K562 (cell line): ENCODE results near the gene RHNO1. TPM values are rescaled to one million over a fixed set of nuclear protein-coding genes. Genes with fewer than 3 reads are reported as not detected.

Experiments
- ATAC-seq: fragments of 200-7000 bp; cut with Tn5 transposase; 3 replicates; pipeline ENCODE4 v1.9.1; 2020; ENCODE audit warnings: moderate library complexity
- BruUV-seq: library from RNA; stranded (reverse); fragments of 400-500 nt; replicated peaks from 2 replicates; lab custom pipeline; 2021; lab: Mats Ljungman, UMichigan
- CTCF ChIA-PET: fragments of 300-600 bp; formaldehyde crosslinking; extraction: SDS; loops from one replicate; lab custom pipeline; 2021; ENCODE audit warnings: low intra/inter-chr PET ratio; lab: Yijun Ruan, JAX
- POLR2A ChIA-PET: fragments of 300-600, 350-650 bp; sonication (Branson Sonifier 250); formaldehyde crosslinking; extraction: SDS; loops from one replicate; lab custom pipeline; 2021; ENCODE audit warnings: antibody characterized with exemption, inconsistent platforms; lab: Yijun Ruan, JAX
- DNase-seq, 4 experiments: peaks; one replicate each; pipeline versions ENCODE4 v3.0.0 to v3.0.0-alpha.2; 2011 to 2018; ENCODE audit warnings: low spot score in 3 of 4, mixed read lengths in 3 of 4; ENCODE audit errors: extremely low read depth in 1 of 4
- FAIRE-seq: peaks from 2 replicates; lab custom pipeline; 2011; peaks lifted over from hg19 to GRCh38; lab: Jason Lieb, UNC
- H2AFZ ChIP-seq: 2 replicates; pipeline ENCODE4 v1.6.0; 2011; ENCODE audit warnings: low read depth, low read length, control low read depth, inconsistent platforms
- H3K27ac ChIP-seq: fragments of 200-600 bp; 3 replicates; pipeline ENCODE4 v1.8.0; 2011; ENCODE audit warnings: low read depth, mild to moderate bottlenecking, control low read depth, inconsistent platforms, low read length, moderate library complexity, mixed read lengths; ENCODE audit errors: extremely low read depth
- H3K27me3 ChIP-seq, 2 experiments: fragments of 300-600 bp in 1 of 2; 2 replicates in 1 of 2; 3 replicates in 1 of 2; pipeline versions ENCODE4 v1.6.0 to v1.8.0; 2011; ENCODE audit warnings: inconsistent platforms in 2 of 2, low read length in 2 of 2, mild to moderate bottlenecking in 1 of 2, mixed read lengths in 1 of 2, moderate library complexity in 1 of 2; ENCODE audit not compliant: control insufficient read depth in 2 of 2, insufficient read depth in 2 of 2
- H3K36me3 ChIP-seq: fragments of 300-600 bp; 3 replicates; pipeline ENCODE4 v1.8.0; 2011; ENCODE audit warnings: mild to moderate bottlenecking, low read length, inconsistent platforms; ENCODE audit not compliant: control insufficient read depth, insufficient read depth
- H3K4me1 ChIP-seq, 2 experiments: fragments of 200-600 bp in 1 of 2; replicated peaks in 1 of 2; 2 replicates in 1 of 2; 3 replicates in 1 of 2; pipeline versions ENCODE4 v1.5.1 to v1.8.0; 2011; ENCODE audit warnings: inconsistent platforms in 2 of 2, low read length in 2 of 2, mild to moderate bottlenecking in 1 of 2, mixed read lengths in 1 of 2, moderate library complexity in 1 of 2; ENCODE audit not compliant: control insufficient read depth in 2 of 2, insufficient read depth in 2 of 2
- H3K4me2 ChIP-seq: 2 replicates; pipeline ENCODE4 v1.6.1; 2011; ENCODE audit warnings: low read length, control low read depth, inconsistent platforms, mixed read lengths; ENCODE audit not compliant: insufficient read depth
- H3K4me3 ChIP-seq: fragments of 200-600 bp; sonication (generic), shearing (Covaris generic); 2 replicates; pipeline ENCODE4 v1.5.1; 2016; ENCODE audit warnings: control low read depth, inconsistent platforms
- H3K79me2 ChIP-seq: fragments of 200-600 bp; 3 replicates; pipeline ENCODE4 v1.8.0; 2011; ENCODE audit warnings: low read length, inconsistent platforms; ENCODE audit not compliant: control insufficient read depth, insufficient read depth
- H3K9ac ChIP-seq, 2 experiments: 2 replicates each; pipeline versions ENCODE4 v1.6.0 to v1.6.1; 2011; ENCODE audit warnings: low read depth in 2 of 2, low read length in 2 of 2, control low read depth in 1 of 2, inconsistent platforms in 1 of 2, mild to moderate bottlenecking in 1 of 2, mixed read lengths in 1 of 2; ENCODE audit not compliant: insufficient read depth in 1 of 2
- H3K9me1 ChIP-seq: one replicate; pipeline ENCODE4 v1.6.0; 2011; ENCODE audit warnings: inconsistent platforms, mild to moderate bottlenecking, low read length, moderate library complexity; ENCODE audit not compliant: control insufficient read depth, insufficient read depth
- H3K9me3 ChIP-seq: replicated peaks from 2 replicates; pipeline ENCODE4 v1.5.1; 2011; ENCODE audit warnings: low read depth, low read length, inconsistent platforms; ENCODE audit not compliant: control insufficient read depth, insufficient read depth
- H4K20me1 ChIP-seq: replicated peaks from 2 replicates; pipeline ENCODE4 v1.6.1; 2011; ENCODE audit warnings: low read length, inconsistent platforms, mixed read lengths; ENCODE audit not compliant: control insufficient read depth, insufficient read depth
- ATF3 ChIP-seq, 2 experiments: fragments of 450-650 bp in 1 of 2; sonication (generic) in 1 of 2; formaldehyde crosslinking in 1 of 2; IDR thresholded peaks in 1 of 2; conservative IDR thresholded peaks in 1 of 2; 2 replicates each; pipeline versions ENCODE4 v1.6.1 to v1.8.1; 2016 to 2023; ENCODE audit warnings: mild to moderate bottlenecking in 2 of 2, moderate library complexity in 2 of 2, inconsistent platforms in 1 of 2, missing genetic modification reagents in 1 of 2
- CBFB ChIP-seq: sonication (generic); formaldehyde crosslinking; IDR thresholded peaks from 2 replicates; pipeline ENCODE4 v1.4.0; 2020; ENCODE audit warnings: mild to moderate bottlenecking, missing genetic modification reagents
- CHCHD3 ChIP-seq: fragments of 250-450 bp; sonication (Bioruptor Pico); IDR thresholded peaks from 2 replicates; pipeline ENCODE4 v2.1.2; 2022; ENCODE audit warnings: mild to moderate bottlenecking
- FOSL1 ChIP-seq: fragments of 200-800 bp; sonication (Bioruptor generic); conservative IDR thresholded peaks from 2 replicates; pipeline ENCODE4 v1.6.1; 2016; ENCODE audit warnings: missing genetic modification characterization, missing compliant biosample characterization
- MAFG ChIP-seq: fragments of 450-650 bp; conservative IDR thresholded peaks from 2 replicates; pipeline ENCODE4 v1.6.1; 2016; ENCODE audit warnings: missing genetic modification characterization, missing compliant biosample characterization
- POU5F1 ChIP-seq: fragments of 150-350 bp; IDR thresholded peaks from 2 replicates; pipeline ENCODE4 v1.6.1; 2014; ENCODE audit warnings: borderline replicate concordance, low read length, low read depth, mild to moderate bottlenecking; ENCODE audit not compliant: partially characterized antibody
- ZNF384 ChIP-seq: IDR thresholded peaks from 2 replicates; pipeline ENCODE4 v1.6.1; 2012; ENCODE audit warnings: low read depth, low read length, improper control_type of control experiment
- WGBS: fragments of 100-300 bp; shearing (Covaris generic); methylation state at CpG from one replicate; pipeline ENCODE4 v1.1.6; 2016; ENCODE audit warnings: low coverage, mixed read lengths; ENCODE audit not compliant: insufficient coverage; ENCODE audit errors: missing lambda C conversion rate; 5-methylcytosine and 5-hydroxymethylcytosine counted together
- in situ Hi-C: fragments of 300-500 bp; cut with MboI; formaldehyde crosslinking; loops from 4 replicates; pipeline ENCODE4 v1.15.0; 2018; ENCODE audit warnings: inconsistent platforms, mixed read lengths
- intact Hi-C: fragments of 100-400 bp; cut with micrococcal nuclease; formaldehyde crosslinking; loops from 2 replicates; pipeline ENCODE4 v1.14.2; 2022
- polyA plus RNA-seq, 8 experiments: library from polyadenylated mRNA; depleted of rRNA in 4 of 8; stranded (reverse) in 5 of 8; unstranded in 3 of 8; fragments of >200 nt; fragmentation: Nextera tagmentation in 2 of 8; fragmentation: Illumina TruSeq in 1 of 8; extraction: Ambion mirVana in 2 of 8; extraction: Trizol in 1 of 8; gene quantifications; 2 replicates each; pipeline versions ENCODE4 v1.2.1 to v1.2.3, GENCODE V29; 2011 to 2014; ENCODE audit warnings: inconsistent platforms in 1 of 8, missing spikeins in 1 of 8
- total RNA-seq, 7 experiments: library from RNA; depleted of rRNA in 6 of 7; stranded (reverse); fragments of >200 nt in 6 of 7; fragmentation: Illumina TruSeq in 2 of 7; extraction: Trizol in 2 of 7; gene quantifications; 2 replicates each; pipeline versions ENCODE4 v1.2.1 to v1.2.3, GENCODE V29; 2011 to 2021; ENCODE audit warnings: low replicate concordance in 1 of 7
- TF ChIP-seq, protein P1 (sequence below): fragments of 250-450 bp; sonication (Bioruptor Pico); IDR thresholded peaks from 2 replicates; pipeline ENCODE4 v1.5.0; 2021; ENCODE audit warnings: mild to moderate bottlenecking, borderline replicate concordance

RHNO1 gene
- total and polyA plus RNA-seq, 9 of the 15 experiments (the other 6 are each of a cell fraction or from before 2014, with no cell fraction given), result 20.8 to 62.7 (median 28.8) TPM

- TF ChIP-seq, protein P1, sequence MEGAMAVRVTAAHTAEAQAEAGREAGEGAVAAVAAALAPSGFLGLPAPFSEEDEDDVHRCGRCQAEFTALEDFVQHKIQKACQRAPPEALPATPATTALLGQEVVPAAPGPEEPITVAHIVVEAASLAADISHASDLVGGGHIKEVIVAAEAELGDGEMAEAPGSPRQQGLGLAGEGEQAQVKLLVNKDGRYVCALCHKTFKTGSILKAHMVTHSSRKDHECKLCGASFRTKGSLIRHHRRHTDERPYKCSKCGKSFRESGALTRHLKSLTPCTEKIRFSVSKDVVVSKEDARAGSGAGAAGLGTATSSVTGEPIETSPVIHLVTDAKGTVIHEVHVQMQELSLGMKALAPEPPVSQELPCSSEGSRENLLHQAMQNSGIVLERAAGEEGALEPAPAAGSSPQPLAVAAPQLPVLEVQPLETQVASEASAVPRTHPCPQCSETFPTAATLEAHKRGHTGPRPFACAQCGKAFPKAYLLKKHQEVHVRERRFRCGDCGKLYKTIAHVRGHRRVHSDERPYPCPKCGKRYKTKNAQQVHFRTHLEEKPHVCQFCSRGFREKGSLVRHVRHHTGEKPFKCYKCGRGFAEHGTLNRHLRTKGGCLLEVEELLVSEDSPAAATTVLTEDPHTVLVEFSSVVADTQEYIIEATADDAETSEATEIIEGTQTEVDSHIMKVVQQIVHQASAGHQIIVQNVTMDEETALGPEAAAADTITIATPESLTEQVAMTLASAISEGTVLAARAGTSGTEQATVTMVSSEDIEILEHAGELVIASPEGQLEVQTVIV (CRISPR knock-in tag), result no peak
- TF ChIP-seq ZNF384, result no peak
- TF ChIP-seq CHCHD3 (CRISPR knock-in tag), result no peak
- no peak for TF ChIP-seq CBFB (CRISPR knock-in tag)
Observed at GRCh38 chr12:2895051-2895451, 18.0 kb downstream of the RHNO1 start (continued).

GRCh38 chr12:2895511-2895910 lies 18.5 kb downstream of the RHNO1 start:
- TF ChIP-seq ATF3 (IDR thresholded peaks at IDR 0.05), result peak; percentile 61
- no peak for TF ChIP-seq ATF3 (CRISPR knock-in tag; conservative IDR thresholded peaks at IDR 0.05)
- 0 out of 2 replicates have a peak, but pooled peaks have one; percentile 14 for TF ChIP-seq FOSL1
- TF ChIP-seq POU5F1, result no peak
- TF ChIP-seq MAFG (tag), result no peak
- Histone ChIP-seq H3K9ac (no peak overlapping the region), H3K27ac (no peak overlapping the region), H2AFZ (no peak overlapping the region), H3K9me3 (no peaks in the 10 kb centered on the region), H3K79me2 (peaks cover 8% of the 10 kb centered on the region), H3K36me3 (no peaks in the 10 kb centered on the region), H3K27me3 (no peaks in the 10 kb centered on the region), H3K4me1 (peaks cover 0 to 9% of the 10 kb centered on the region in 2 experiments; a peak in 2 of 5 replicates), H4K20me1 (no peaks in the 10 kb centered on the region), H3K9me1 (no peaks in the 10 kb centered on the region), H3K4me3 (no peak overlapping the region), H3K4me2 (no peak overlapping the region)
- no peak for FAIRE-seq
- ChIA-PET POLR2A (interaction anchor here (0.6 to 1.0 kb wide), 2 partner anchors 17 to 185 kb away, joined by 3 to 7 read pairs; no protein-coding TSS in a partner anchor), CTCF (no interaction called here)
- intact Hi-C loops (no loop called here), in situ Hi-C loops (no loop called here)
- no peak for DNase-seq
- WGBS, result 37% methylated on average over 2 of the region's 2 CpGs
- no peak for ATAC-seq
- BruUV-seq, result no TSS peak
